HG02623 (cell line): ENCODE results near the gene LRMDA.

Experiments used
- ATAC-seq: cut with Tn5 transposase; IDR thresholded peaks from one replicate; pipeline ENCODE4 v1.9.1; 2021; ENCODE audit warnings: moderate library complexity; ENCODE audit not compliant: unreplicated experiment

The LRMDA gene

GRCh38 chr10:75851580-75852345 is 420.3 kb downstream of the LRMDA start:
- ATAC-seq: no peak

- ATAC-seq: no peak
These were observed 421.5 kb downstream of the LRMDA start for GRCh38 chr10:75852851-75853484.

GRCh38 chr10:75857269-75857846 is 425.9 kb downstream of the LRMDA start:
- no peak for ATAC-seq

- no peak for ATAC-seq
These were observed 426.5 kb downstream of the LRMDA start for GRCh38 chr10:75857896-75858295.

GRCh38 chr10:75858339-75858738 is 426.9 kb downstream of the LRMDA start:
- ATAC-seq: no peak

- no peak for ATAC-seq
These were observed 427.7 kb downstream of the LRMDA start for GRCh38 chr10:75859141-75859540.

- ATAC-seq: no peak
These were observed 428.6 kb downstream of the LRMDA start for GRCh38 chr10:75860009-75860408.

- ATAC-seq: no peak
These were observed 430.2 kb downstream of the LRMDA start for GRCh38 chr10:75861582-75861981.

GRCh38 chr10:75862935-75863334 is 431.5 kb downstream of the LRMDA start:
- no peak for ATAC-seq

- no peak for ATAC-seq
These were observed 433.3 kb downstream of the LRMDA start for GRCh38 chr10:75864717-75865116.

GRCh38 chr10:75865413-75866299 is 434.2 kb downstream of the LRMDA start:
- no peak for ATAC-seq

- no peak for ATAC-seq
These were observed 434.8 kb downstream of the LRMDA start for GRCh38 chr10:75866300-75866625.

- no peak for ATAC-seq
These were observed 435.3 kb downstream of the LRMDA start for GRCh38 chr10:75866731-75867130.

- ATAC-seq: no peak
These were observed 437.1 kb downstream of the LRMDA start for GRCh38 chr10:75868574-75868973.

GRCh38 chr10:75870039-75870645 is 438.7 kb downstream of the LRMDA start:
- ATAC-seq: no peak

- ATAC-seq: no peak
These were observed 444.3 kb downstream of the LRMDA start for GRCh38 chr10:75875740-75876139.

GRCh38 chr10:75876710-75877109 is 445.3 kb downstream of the LRMDA start:
- no peak for ATAC-seq

GRCh38 chr10:75877877-75878276 is 446.5 kb downstream of the LRMDA start:
- no peak for ATAC-seq

GRCh38 chr10:75878586-75878985 is 447.2 kb downstream of the LRMDA start:
- ATAC-seq: no peak

GRCh38 chr10:75880031-75880775 is 448.8 kb downstream of the LRMDA start:
- ATAC-seq: no peak
